Embryonic facial prominence (tissue), 1 donor: ENCODE data around the gene RIIAD1.
"Not testable (repeated sequence)": the region's sequence is repeated elsewhere in the genome, so short reads cannot be mapped to it uniquely, and the experiment has no call there.

Source experiments
- DNase-seq: peaks from one replicate; pipeline ENCODE4 v3.0.0-alpha.2; 2016; ENCODE audit errors: extremely low spot score

RIIAD1 gene, protein sequence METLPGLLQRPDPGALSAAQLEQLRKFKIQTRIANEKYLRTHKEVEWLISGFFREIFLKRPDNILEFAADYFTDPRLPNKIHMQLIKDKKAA

DNA sequence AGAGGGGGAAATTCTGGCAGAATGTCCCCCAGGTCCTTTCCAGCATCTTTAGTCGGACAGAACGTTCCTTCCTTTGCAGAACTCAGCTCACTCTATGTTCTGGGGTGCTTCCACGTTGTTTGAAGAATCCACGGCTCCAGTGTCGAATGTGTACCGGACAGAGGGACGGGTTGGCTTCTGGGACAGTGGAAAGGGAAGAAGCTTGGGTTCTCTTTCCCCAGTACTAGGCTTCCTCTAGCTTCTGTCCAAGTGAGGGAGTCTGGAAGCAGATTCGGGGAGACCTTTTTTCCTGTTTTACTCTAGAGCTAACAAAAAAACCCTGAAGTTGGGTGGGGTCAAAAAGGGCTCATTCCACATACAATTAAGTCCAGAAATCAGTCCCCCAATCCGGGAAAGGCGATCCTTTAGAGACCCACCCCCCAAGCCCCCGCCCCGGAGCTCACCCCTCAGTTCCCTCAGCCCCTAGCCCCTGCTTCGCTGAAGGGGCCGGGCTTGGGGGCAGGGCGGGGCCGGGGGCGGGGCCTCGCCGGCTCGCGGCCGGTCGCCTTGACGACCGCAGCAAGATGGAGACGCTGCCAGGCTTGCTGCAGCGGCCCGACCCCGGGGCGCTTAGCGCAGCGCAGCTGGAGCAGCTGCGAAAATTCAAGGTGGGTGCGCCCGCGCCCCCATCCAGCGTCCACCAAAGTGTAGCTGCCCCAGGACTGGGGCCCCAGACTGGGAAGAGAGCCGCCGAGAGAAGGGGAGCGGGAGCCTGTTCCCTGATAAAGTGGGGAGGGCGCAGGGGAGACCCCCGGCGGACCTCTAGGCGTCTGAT lies at the start of gene RIIAD1:
TSS of gene RIIAD1 (plus strand) at position 549 of the 814 bp plus-strand sequence. CDS start at position 564, 15 bp downstream.
- no peak for DNase-seq

DNA sequence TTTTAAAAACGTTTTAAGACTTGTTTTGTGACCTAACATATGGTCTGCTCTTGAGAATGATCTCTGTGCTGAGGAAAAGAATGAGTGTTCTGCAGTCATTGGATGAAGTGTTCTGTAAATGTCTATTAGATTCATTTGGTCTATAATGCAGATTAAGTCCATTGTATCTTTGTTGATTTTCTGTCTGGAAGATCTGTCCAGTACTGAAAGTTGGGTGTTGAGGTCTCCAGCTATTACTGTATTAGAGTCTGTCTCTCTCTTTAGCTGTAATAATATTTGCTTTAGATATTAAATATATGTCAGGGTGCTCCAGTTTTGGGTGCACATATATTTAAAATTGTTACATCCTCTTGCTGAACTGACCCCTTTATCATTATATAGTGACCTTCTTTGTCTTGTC lies 47.9 kb upstream of the RIIAD1 start:
- DNase-seq = no peak

DNA sequence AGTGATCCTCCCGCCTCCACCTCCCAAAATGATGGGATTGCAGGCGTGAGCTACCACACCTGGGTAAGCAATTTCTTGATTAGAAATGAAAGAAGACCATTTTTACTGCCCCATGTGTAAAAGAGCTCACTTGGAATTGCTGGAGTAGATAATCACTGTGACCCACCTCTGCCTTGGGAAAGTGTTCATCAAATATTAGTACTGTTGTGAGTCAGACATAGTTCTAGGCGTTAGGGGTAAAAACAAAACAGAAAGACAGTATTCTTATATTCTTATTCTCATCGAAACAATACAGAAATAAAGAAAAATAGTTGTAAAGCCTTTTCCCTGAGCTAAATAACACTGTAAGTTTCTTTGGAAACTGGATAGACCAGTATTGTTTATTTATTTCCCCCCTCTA lies 40.9 kb upstream of the RIIAD1 start:
- DNase-seq = no peak

DNA sequence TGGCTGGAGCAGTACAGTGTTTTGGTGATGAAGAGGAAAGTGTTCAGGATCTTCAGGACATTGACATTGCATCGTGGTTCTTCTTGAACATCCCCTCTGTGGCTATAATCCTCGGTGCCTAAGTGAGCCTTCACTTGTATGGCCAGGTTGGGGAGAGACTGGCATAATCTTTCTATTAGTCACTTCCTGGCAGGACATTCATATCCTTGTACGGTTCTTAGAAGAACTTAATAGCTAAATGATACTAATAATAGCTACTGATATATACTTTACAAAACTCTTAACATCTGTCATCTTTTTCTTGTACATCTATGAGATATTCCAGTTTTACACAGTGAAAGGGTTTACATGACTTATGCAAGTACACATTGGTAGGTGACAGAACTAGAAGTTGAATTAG lies 40.5 kb upstream of the RIIAD1 start:
- DNase-seq = no peak

DNA sequence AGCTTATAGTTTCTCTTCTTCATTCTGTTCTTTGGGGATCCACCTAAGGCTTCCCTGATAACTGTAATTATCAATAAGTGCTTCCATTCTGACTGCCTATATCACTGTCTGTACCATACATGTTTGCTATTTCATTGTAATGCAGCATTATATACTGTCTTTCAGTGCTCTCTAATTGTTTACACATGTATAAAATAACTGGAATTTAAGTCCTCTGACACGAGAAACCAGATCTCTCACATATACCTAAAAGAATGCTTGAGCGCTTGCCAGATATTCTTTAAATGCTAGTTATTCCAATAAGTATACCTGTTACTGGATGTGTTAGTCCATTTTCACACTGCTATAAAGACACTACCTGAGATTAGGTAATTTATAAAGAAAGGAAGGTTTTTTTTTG lies 39.4 kb upstream of the RIIAD1 start:
- no peak for DNase-seq

DNA sequence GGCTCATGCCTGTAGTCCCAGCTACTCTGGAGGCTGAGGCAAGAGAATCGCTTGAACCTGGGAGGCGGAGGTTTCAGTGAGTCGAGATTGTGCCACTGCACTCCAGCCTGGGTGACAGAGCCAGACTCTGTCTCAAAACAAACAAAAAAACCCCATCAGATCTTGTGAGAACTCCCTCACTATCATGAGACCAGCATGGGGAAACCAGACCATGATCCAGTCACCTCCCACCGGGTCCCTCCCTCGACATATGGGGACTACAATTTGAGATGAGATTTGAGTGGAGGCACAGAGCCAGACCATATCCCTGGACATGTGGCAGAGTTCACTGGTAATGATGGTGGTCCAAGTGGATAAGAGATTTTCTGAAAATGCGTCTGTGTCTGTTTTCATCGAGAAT lies 38.4 kb upstream of the RIIAD1 start:
- not testable (repeated sequence) for DNase-seq

DNA sequence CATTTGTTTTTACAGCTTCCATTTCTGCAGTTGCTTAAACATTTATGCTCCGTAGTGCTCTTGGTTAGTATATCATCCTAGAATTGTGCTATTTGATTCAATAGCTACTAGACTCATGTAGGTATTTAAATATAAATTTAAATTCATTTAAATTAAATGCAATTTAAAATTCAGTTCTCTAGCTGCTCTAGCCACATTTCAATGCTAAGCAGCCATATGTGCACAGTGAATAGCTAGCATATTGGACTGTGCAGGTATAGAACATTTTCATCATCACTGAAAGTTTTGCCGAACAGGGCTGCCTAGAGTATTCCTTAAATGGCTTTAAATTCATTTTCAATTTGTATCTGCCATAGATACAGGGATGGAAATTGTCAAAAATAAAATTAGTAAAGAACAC lies 37.2 kb upstream of the RIIAD1 start:
- DNase-seq = no peak

DNA sequence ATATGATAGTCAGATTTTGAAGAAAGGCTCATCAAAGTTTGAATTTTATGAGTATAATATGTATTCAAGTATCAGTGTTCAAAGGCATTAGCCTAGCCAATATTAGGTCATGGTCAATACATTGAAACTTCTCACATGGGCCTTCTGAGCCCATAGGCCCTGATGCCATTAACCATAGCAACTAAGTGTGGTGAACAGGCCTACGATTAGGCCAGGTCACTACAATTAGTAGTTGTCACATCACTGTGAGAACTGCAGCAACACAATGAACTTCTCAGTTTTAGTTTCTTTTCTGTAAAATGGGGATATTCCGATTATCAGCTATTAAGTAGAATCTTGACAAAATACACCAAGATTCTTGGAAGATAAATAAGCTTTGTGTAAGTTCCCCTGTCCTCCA lies 34.8 kb upstream of the RIIAD1 start:
- no peak for DNase-seq

DNA sequence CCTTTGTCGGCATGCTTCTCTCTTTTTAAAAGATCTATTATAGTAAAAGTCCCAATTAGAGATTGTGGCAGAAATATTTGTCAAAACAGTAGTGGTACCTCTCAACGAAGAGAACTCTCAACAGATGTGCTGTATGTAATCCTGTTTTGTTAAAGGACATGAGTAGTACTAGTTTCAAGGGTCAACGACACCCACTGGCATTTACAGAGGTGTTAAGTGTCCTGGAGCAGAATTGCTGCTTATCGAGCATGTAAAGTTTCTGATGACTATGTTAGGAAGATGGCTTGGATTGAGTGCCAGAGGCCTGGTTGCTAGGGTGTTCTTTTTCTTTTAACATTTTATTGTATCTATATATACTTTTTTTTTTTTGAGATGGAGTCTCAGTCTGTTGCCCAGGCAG lies 31.8 kb upstream of the RIIAD1 start:
- no peak for DNase-seq

DNA sequence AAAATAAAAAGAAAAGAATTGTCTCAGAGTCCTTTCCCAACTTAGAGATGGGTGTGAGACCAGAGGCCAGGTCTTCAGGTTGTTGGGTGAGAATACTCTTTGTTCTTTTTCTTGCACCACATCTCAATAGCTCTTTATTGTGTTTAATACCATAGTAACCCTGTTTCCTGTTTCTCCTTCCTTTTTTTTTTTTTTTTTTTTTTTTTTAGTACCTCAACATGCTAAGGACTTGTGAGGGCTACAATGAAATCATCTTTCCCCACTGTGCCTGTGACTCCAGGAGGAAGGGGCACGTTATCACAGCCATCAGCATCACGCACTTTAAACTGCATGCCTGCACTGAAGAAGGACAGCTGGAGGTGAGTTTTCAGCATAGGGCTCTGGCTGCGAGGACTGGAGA lies 29.1 kb upstream of the RIIAD1 start:
- no peak for DNase-seq

DNA sequence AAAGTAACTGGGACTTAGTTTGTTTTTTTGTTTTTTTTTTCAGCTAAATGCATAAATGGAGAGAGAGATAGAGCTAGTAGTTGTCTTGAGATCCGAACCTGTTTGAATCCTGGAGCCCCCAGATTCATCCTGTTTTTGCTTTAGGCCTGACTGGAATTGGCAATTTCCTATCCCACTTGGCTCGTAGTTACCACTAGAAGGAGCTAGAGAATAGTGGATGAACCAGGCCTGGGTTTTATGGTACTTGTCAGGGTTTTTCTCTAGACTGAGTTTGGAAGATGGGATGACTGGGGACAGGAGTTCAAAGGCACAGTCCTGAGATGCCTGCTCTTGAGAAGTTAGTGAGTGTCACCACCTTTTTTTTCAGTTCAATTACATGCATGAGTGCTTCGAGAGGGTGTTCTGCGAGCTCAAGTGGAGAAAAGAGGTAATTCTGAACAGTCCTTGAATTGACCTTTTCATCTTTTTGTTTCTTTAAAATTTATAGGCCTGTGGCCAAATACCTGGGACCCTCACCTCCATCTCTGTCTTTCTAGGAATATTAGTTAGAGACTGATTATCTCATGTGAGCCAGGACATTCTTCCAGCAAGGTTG lies 28.2 kb upstream of the RIIAD1 start:
- no peak for DNase-seq

DNA sequence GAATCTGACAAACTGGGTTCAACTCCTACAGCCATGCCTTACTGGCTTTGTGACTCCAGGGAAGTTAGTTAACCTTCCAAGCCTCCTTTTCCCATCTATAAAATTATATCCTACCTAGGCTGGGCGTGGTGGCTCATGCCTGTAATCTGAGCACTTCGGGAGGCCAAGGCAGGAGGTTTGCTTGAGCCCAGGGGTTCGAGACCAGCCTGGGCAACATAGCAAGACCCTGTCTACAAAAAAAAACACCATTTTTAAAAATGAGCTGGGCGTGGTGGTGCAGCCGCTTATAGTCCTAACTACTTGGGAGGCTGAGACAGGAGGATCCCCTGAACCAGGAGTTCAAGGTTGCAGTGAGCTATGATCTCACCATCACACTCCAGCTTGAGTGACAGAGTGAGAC lies 19.8 kb upstream of the RIIAD1 start:
- DNase-seq = no peak

DNA sequence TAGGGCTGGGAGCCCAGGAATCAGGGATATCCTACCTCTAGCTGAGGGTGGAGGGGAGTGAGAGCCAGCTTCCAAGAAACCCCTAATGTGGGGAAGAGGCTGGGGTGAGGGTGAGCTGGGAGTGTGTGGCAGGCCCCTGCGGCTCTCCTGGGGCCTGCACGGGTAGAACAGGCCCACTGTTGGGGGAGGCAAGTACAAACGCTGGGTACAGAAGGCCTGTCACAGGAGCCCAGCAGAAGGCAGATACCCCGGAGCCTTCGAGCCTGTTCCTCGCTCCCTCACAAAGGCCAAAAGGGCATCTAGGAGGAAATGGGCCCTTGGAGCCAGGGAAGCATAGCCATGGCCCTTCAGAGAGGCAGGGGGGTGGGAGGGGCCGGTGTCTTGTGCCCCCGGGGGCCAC lies 18.4 kb upstream of the RIIAD1 start:
- no peak for DNase-seq

DNA sequence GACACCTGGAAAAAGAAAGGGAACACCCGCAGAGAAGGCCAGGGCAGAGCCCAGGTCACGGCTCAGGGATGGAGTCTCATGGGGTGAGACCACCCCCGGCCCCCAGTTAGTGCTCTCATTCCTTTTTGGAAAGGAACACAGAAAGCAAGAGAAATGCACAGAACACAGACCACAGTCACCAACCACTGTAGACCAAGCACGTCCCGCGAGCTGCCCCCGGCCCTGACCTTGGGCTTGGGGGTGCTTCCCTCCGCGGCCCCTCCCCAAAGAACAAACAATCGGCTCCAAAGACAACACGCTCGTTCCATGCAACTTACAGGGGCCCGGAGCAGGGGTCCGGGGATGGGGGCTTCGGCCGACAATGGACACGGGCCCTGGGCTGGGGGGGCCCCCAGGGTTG lies 17.5 kb upstream of the RIIAD1 start:
- no peak for DNase-seq

DNA sequence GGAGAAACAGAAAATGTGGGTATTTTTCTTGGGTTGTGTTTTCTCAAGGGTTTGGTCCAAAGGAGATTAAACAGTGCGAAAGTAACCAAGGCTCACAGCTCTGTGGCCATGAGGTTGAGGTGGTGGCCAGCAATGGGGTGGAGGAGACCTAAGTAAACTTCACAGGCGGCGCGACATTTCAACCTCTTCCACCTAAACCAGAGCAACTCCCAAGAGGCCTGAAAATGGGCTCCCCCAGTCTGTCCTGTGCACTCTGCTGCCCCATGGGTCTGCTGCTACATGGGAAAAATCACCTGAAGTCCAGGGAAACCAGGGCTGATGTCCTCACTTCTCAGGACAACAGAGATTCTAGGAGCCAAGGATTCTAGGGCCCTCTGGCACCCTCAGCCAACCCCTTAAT lies 17.1 kb upstream of the RIIAD1 start:
- DNase-seq = no peak

DNA sequence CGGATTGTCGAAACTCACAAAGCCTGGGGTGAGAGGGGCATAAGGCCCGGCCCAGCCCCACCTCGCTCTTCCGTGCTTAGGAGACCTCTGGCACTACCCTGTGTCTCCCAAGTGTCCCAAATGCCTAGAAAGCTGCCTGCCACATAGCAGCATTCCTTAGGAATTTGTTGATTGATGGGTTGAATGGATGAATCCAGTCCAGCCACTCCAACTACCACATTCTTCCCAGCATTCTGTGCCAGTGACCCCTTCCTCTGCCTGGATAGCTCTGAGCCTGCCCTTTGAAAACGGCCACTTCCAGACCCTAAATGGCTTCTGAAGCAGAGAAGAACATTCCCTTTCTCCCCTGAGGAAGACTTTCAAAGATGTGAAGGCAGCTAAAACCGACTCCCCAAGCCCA lies 16.2 kb upstream of the RIIAD1 start:
- no peak for DNase-seq

DNA sequence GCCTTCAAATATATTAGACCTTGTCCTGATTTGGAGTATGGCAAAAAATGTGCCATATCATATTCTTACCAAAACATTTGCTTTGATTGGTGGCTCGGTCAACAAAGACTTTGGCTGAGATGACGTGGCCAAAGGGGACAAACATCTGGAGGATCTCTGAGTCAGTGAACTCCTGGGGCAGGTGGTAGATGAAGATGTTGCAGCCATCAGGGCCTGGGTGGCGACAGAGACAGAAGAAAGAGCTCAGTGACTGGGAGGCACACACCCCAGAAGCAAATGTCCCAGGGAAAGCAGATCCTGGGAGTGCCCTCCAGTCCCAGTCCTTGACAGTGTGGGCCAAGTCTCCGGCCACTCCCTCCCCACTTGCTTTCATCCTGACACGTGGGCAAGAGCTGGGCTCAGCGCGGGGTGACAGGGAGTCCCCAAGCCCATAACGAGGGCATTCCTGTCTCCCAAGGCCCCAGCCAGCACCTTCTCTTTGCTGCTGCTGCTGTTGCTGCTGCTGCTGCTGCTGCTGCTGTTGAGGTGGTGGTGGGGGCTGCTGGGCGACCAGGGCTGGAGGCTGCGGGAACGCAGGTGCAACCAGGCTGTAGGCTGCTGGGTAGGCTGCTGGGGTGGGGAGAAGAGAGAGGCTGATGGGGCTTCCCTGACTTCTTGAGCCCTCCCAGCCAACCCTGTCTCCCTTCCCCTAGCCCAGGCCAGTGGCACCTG lies 15.4 kb upstream of the RIIAD1 start:
- DNase-seq = no peak

DNA sequence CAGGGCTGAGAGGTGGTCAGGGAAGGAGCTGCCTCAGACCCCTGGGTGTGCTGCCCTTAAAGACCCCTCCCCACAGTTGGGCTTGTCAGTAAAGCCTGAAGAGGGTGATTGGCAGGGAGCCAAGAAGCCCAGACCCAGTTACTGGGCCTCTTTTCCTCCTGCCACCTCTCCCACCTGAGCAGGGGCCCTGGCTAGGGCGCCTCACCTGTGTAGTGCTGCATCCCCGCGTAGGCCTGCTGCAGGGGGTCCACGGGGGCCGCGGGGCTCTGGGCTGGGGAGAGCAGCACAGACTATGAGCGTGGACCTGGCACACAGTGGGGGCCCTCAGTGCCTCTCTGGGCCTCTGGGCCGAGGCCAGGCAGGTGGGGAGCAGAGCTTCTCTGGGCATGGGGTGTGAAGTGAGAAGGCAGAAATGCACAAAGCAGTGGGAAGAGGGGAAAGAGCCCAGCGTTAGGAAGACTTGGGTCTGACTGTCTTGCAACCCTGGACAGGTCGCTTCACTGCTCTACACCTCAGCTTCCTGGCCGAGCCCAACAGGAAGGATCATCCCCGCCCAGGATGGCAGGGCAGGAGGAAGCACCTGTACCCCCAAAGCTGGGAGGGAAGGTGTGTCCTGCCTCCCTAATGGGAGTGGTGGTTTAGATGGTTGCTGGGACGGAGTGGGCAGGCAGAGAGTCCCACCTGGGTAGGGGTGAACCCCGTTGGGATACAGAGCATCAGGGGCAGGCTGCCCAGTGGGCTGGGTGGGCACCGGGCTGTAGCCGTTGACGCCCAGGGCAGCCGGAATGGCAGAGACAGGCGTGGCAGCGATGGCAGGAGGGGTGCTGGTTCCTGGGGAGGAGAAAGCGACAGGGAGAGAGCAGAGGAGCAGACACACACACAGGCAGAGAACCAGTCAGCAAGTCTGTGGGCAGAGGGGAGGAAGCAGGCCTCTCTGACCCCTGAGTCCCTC lies 14.6 kb upstream of the RIIAD1 start:
- no peak for DNase-seq

DNA sequence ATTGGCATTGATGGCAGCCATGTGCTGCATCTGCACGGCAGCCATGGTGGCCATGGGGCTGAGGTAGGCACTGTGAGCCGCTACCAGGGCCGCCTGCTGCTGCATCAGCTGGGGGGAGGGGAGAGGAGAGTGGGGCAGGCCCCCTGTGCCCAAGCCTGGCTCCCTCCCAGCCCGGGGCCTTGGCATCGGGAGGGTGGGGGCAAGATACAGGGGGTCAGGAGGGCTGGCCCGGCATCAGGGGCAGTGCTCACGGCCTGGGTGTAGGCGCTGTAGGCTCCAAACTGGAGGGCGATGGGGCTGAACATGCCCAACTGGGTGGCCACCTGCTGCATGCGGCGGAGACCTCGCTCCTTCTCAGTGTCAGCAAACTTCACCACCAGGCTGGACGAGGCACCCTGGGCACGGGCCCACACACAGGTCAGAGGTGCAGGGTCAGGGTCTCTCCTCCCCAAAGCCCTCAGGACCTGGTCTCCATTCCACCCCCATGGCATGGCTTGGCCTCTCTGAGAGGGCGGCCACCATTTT lies 13.7 kb upstream of the RIIAD1 start:
- DNase-seq = no peak

DNA sequence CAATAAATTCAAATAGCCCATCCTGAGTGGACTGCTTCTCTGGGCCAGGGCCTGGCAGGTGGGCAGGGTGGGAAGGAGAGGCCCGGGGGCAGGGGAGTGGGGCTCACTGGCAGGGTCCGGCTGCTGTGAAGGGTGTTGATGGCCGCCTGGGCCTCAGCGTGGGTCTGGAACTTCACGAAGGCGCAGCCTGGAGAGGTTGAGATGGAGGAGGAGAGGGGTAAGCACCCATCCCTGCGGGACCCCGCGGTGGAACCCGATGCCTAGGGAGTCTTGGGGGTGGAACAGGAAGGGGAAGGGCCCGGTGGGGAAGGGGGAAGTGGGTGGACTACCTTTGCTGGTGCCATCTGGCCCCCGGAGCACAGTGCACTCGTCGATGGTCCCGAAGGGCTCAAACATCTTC lies 12.4 kb upstream of the RIIAD1 start:
- DNase-seq = no peak

DNA sequence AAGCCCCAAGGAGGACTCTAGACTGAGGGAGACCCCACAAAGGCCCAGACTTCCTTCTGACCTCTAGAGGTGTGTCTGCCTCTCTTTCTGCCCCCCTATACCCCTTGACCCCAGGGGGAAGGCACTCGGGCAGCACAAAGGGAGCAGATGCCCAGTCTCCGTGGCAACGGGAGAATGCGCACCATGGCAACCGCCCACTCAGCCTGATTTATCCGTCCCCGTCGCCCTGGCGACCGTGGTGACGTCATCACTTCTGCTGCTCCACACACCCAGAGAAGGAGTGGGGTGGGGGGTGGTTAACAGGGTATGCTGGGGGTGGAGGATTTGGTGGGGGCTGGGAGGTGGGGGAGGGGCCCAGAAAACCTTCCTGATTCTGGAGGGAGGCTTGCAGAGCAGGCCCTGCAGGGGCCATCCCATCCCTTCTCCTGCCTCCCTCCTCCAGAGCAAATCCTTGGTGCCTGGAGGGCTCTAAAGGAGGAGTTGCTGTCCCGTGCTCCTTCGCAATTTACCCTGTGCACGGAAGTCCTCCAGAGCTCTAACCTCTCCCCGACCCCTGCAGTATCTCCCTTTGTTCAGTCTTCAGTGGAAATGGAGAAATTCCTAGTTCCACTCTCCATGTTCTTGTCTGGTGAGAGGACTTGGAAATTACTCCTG lies 11.0 kb upstream of the RIIAD1 start:
- DNase-seq = no peak
